Endothelial cell of umbilical vein (primary cell): Measurements from ENCODE around the gene RASSF10.

ENCODE experiments used
- CTCF ChIP-seq, 2 donors: IDR thresholded peaks; 1 replicate in 1 of 2; 2 replicates in 1 of 2; pipeline ENCODE4 v1.5.1; 2011; ENCODE audit warnings: low read length in 2 of 2, mild to moderate bottlenecking in 2 of 2, moderate library complexity in 2 of 2, control low read depth in 1 of 2, inconsistent platforms in 1 of 2, low read depth in 1 of 2; ENCODE audit not compliant: insufficient read depth in 1 of 2; ENCODE audit errors: extremely low read depth in 1 of 2
- TF ChIP-seq, protein P1 (sequence below): IDR thresholded peaks from 2 replicates; pipeline ENCODE4 v1.6.1; 2011; ENCODE audit not compliant: insufficient read depth, insufficient read length

- TF ChIP-seq CTCF (IDR thresholded peaks at IDR 0.05; ENCODE audit: extremely low read depth in 1 of 2, insufficient read depth in 1 of 2, low read depth in 1 of 2, low read length in 2 of 2): no peak
- TF ChIP-seq, protein P1, sequence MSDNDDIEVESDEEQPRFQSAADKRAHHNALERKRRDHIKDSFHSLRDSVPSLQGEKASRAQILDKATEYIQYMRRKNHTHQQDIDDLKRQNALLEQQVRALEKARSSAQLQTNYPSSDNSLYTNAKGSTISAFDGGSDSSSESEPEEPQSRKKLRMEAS: no peak
Measured at GRCh38 chr11:12981676-12982522, 27.2 kb upstream of the RASSF10 start.
